Left kidney (tissue), 2 donors: ENCODE measurements around the gene CHST6. TPM values are rescaled to one million over a fixed set of nuclear protein-coding genes. Genes with fewer than 3 reads are reported as not detected.
A peak's percentile ranks its signal among the peaks of the same experiment; 100 is the strongest.
"Not testable (repeated sequence)": the region's sequence is repeated elsewhere in the genome, so short reads cannot be mapped to it uniquely, and the experiment has no call there.

ENCODE experiments used
- DNase-seq: peaks from one replicate; pipeline ENCODE4 v3.0.0-alpha.2; 2013
- polyA plus RNA-seq: library from polyadenylated mRNA; unstranded; fragments of 120-200 nt; gene quantifications from one replicate; pipeline ENCODE4 v1.2.1, GENCODE V29; 2013; ENCODE audit not compliant: insufficient read length

Gene CHST6
- polyA plus RNA-seq, 1 donor: 0.98 TPM

DNA sequence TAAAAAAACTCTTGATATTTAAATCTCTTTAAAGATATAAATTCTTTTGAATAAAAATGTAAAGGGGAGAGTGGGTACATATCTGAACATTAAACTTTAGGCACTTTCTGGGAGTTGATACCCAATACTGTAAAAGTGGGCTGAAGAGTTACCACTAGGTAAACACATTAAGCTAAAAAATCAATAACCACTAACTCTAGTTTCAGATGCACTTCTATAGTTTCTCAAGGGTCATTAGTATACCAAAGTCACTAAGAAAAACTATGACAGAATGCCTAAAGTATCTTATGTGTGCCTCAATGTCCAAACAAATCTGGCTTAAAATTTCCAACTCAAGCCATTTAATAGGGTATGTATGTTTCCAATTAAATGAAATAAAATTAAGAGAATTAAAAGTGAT is 48.8 kb downstream of the CHST6 start:
- no peak for DNase-seq

DNA sequence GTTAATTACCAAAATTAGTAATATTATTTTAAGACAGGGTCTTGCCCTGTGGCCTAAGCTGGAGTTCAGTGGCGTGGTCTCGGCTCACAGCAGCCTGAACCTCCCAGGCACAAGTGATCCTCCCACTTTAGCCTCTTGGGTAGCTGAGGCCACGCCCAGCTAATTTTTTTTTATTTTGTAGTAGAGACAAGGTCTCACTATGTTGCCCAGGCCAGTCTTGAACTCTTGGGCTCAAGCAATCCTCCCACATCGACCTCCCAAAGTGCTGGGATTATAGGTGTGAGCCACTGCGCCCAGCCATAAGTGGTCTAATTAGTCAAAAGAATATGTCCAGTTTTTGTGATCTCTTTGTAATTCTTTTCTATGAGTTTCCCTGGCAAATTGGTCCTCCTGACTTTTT is 49.9 kb downstream of the CHST6 start:
- no peak for DNase-seq

DNA sequence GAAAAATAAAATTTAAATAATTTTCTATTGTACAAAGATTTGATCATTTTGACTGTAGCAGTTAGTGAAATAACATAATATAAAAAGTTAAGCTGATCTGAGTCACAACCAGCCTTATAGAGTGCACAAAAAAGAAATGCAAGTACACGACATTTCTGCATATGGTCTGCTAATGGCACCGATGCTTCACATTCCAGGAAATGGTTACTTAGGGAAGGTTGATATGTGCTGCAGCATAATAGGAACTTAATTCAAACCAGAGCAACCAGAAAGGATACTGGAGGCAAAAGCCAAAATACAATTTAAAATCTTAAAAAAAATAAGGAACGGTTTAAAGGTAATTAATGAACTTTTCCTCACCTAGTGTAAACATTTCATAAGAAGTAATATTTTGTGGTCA is 51.9 kb downstream of the CHST6 start:
- no peak for DNase-seq

DNA sequence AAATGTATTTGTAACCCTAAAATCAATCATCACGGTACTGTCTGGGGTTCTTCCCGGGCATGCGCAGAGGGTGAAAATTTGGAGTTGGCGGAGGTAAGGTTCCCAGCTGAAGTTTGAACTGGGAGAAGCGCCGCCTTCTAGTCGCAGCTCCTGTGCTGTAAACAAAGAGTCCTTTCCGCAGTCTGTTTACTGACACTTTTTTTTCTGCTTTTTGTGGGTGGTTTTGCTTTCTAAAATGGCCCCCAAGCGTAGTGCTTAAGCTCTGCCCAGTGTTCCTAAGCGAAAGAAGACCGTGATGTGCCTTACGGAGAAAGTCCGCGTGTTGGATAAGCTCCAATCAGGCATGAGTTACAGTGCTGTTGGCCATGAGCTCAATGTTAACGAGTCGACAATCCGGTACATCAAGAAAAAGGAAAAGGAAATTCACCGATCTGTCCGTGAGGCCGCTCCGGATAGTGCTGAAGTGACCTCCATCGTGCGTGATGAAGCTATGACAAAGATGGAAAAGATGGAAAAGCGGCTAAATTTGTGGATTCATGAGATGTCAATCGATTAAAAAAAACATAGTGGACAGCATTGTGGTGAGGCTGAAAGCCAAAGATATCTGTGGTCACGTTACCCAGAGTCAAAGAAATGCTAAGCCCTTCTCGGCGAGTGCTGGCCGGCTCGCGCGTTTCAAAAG is 61.4 kb downstream of the CHST6 start:
- DNase-seq: peak; percentile 85

DNA sequence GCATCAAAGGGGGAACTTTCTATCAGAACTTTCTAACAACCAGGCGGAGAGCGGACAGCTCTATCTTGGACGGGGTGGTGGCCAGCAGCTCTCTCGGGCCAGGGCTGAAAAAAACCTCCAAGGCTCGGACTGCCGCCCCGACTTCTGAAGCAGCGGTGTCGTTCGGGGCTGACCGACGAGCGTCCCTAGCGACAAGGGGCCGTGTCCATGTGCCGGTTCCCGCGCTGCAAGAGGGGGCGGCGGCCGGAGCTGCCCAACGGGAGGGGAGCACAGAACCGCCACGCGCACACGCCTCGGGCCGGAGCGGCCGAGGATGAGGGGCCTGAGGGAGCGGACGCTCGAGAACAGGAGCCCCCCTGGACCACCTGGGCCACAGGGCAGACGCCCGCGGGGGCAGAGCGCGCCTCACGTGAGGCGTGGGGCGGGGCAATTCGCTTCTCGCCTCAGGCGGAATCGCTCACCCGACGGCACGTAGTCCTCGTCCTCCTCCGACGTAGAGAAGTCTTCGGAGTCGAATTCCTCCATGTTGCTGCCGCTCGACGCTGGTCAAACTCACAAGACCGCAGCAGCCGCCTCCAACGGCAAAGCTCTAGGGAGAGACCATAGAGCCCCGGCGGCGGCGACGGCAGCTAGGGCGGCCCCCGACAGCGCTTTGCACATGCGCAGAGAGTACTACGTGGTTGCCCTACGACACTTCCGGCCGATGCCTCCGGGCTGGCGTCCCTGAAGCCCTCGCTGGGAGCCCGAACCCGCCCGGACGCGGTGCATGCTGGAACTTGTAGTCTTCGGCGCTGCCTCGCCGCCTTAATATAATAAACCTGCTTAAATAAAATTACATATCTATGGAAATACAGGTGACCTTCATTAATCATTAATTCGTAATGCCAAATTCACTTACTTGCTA is 62.2 kb downstream of the CHST6 start, which contains the start of gene CFDP1:
Gene CFDP1 (minus strand): TSS at position 676 of the 904 bp plus-strand sequence. CDS start 151 bp downstream, at position 525.
- peak; percentile 96 for DNase-seq

DNA sequence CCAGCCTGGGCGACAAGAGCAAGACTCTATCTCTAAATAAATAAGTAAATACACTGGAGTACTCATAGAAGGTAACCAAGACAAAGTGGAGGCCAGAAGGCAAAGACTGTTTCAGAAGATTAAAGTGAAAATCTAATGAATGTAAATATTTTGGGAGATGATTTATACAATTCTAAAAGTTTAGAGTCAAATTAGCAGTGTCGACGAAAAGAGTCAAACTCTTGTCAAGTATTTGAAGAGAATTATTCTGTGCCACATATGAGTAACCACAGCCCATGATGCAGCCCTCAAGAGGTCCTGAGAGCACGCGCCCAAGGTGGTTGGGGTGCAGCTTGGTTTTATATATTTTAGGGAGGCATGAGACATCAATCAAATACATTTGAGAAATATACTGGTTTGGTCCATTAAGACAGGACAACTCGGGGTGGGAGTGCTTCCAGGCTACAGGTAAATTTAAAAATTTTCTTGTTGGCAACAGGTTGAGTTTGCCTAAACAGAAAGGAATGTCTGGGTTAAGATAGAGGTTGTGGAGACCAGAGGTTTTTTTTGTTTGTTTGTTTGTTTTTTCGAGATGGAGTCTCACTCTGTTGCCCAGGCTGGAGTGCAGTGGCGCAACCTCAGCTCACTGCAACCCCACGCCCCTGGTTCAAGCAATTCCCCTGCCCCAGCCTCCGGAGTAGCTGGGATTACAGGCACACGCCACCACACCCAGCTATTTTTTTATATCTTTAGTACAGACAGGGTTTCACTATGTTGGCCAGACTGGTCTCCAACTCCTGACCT is 65.4 kb downstream of the CHST6 start:
- no peak for DNase-seq

DNA sequence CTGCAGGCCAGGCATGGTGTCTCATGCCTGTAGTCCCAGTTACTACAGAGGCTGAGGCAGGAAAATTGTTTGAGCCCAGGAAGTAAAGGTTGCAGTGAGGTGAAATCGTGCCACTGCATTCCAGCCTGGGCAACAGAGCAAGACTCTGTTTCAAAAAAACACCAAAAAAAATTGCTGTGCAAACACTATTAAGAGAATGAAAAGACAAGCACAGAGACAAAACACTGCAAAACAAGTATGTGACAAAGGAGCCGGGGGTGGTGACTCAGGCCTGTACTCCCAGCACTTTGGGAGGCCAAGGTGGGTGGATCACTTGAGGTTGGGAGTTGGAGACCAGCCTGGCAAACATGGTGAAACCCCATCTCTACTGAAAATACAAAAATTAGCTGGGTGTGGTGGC is 68.7 kb downstream of the CHST6 start:
- DNase-seq: not testable (repeated sequence)

DNA sequence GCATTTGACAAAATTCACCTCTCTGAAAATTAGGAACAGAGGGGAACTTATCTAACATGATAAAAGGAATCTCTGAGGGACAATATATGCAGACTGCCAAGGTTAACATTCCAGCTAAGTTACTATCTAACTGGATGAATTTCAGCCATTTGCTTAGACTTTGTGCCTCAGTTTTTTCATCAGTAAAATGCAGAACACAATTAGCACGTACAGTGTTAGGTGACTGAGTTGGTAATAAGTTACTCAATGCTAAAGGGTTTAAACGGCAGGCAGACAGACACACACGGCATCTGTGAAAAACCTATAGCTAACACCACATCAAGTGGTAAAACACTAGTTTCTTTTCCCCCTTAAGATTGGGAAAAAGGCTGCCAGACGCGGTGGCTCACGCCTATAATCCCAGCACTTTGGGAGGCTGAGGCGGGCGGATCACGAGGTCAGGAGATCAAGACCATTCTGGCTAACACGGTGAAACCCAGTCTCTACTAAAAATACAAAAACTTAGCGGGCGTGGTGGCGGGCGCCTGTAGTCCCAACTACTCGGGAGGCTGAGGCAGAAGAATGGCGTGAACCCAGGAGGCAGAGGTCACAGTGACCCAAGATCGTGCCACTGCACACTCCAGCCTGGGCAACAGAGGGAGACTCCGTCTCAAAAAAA is 71.0 kb downstream of the CHST6 start:
- DNase-seq: not testable (repeated sequence)

DNA sequence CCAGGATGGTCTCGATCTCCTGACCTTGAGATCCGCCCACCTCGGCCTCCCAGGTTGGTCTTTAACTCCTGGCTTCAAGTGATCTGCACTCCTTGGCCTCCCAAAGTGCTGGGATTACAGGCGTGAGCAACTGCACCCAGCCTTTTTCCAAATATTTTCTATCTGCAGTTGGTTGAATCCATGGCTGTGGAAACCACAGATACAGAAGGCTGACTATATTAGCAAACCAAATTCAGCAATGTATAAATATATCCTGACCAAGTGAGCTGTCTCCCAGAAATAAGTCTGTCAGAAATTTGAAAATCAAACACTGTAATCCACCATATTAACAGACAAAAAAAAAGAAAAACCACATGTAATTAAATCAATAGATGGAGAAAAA is 71.5 kb downstream of the CHST6 start:
- DNase-seq: no peak

Other genes starting within 250 kb of the CHST6 start
- 51.2 TPM for gene BCAR1, start 243.8 kb downstream of the CHST6 start, polyA plus RNA-seq
- gene CFDP1, start 61.9 kb downstream of the CHST6 start, polyA plus RNA-seq: 167 TPM
- 50.1 TPM for gene TMEM170A, start 30.8 kb downstream of the CHST6 start, polyA plus RNA-seq
- 1.1 TPM for gene CHST5, start 40.7 kb upstream of the CHST6 start, polyA plus RNA-seq
- 22.1 TPM for gene TMEM231, start 60.8 kb upstream of the CHST6 start, polyA plus RNA-seq
- gene GABARAPL2, start 70.9 kb upstream of the CHST6 start, polyA plus RNA-seq: 170 TPM
- 60.0 TPM for gene ADAT1, start 127.8 kb upstream of the CHST6 start, polyA plus RNA-seq
- 143 TPM for gene KARS1, start 152.2 kb upstream of the CHST6 start, polyA plus RNA-seq
- 79.4 TPM for gene TERF2IP, start 152.3 kb upstream of the CHST6 start, polyA plus RNA-seq
- 0.40 TPM for gene CPHXL2, start 181.6 kb upstream of the CHST6 start, polyA plus RNA-seq
- gene DUXB, start 206.0 kb upstream of the CHST6 start, polyA plus RNA-seq: 0.13 TPM
- not detected for gene CPHXL, start 231.0 kb upstream of the CHST6 start, polyA plus RNA-seq